HEK293 (cell line): ENCODE results near the gene BOC.

Source experiments
- CTCF ChIA-PET: fragments of 350-600 bp; formaldehyde crosslinking; extraction: SDS; loops from one replicate; lab custom pipeline; 2021; ENCODE audit warnings: antibody characterized with exemption; lab: Yijun Ruan, JAX
- POLR2A ChIA-PET: fragments of 300-600 bp; formaldehyde crosslinking; extraction: SDS; loops from one replicate; lab custom pipeline; 2020; ENCODE audit warnings: antibody characterized with exemption, inconsistent platforms; lab: Yijun Ruan, JAX
- H3K27ac ChIP-seq: fragments of 200-500 bp; sonication (Bioruptor generic); 2 replicates; pipeline ENCODE4 v1.5.1; 2014; ENCODE audit warnings: low read depth, low read length, control low read depth, inconsistent platforms; ENCODE audit errors: extremely low read depth
- H3K36me3 ChIP-seq, 2 experiments: fragments of 200-500 bp in 1 of 2; sonication (Bioruptor generic) in 1 of 2; 1 replicate in 1 of 2; 2 replicates in 1 of 2; pipeline ENCODE4 v1.5.1; 2014 to 2017; ENCODE audit warnings: inconsistent platforms in 2 of 2, low read length in 2 of 2; ENCODE audit not compliant: control insufficient read depth in 2 of 2, insufficient read depth in 1 of 2
- H3K4me1 ChIP-seq: fragments of 200-500 bp; sonication (Bioruptor generic); 2 replicates; pipeline ENCODE4 v1.5.1; 2014; ENCODE audit warnings: mild to moderate bottlenecking, low read length, inconsistent platforms; ENCODE audit not compliant: control insufficient read depth, insufficient read depth
- H3K4me3 ChIP-seq: 2 replicates; pipeline ENCODE4 v1.5.1; 2011; ENCODE audit warnings: low read depth, mild to moderate bottlenecking, control low read depth, low read length, moderate library complexity
- H3K9me3 ChIP-seq: fragments of 200-500 bp; sonication (Bioruptor generic); 2 replicates; pipeline ENCODE4 v1.5.1; 2014; ENCODE audit warnings: low read depth, low read length, inconsistent platforms; ENCODE audit not compliant: control insufficient read depth, insufficient read depth
- EGR2 ChIP-seq: fragments of 450-650 bp; formaldehyde crosslinking; IDR thresholded peaks from 2 replicates; pipeline ENCODE4 v1.5.1; 2016; ENCODE audit warnings: low read depth, missing biosample characterization, missing genetic modification characterization
- RBAK ChIP-seq: fragments of 450-650 bp; formaldehyde crosslinking; IDR thresholded peaks from 2 replicates; pipeline ENCODE4 v1.5.1; 2016; ENCODE audit warnings: missing biosample characterization, missing genetic modification characterization
- SETDB1 ChIP-seq: IDR thresholded peaks from one replicate; pipeline ENCODE4 v1.6.1; 2017; ENCODE audit warnings: mild to moderate bottlenecking, low read length, moderate library complexity, mixed read lengths; ENCODE audit not compliant: insufficient read length
- TRIM28 ChIP-seq: IDR thresholded peaks from 2 replicates; pipeline ENCODE4 v1.6.1; 2011; ENCODE audit warnings: low read length, control low read depth, borderline replicate concordance
- ZBTB1 ChIP-seq: fragments of 450-650 bp; formaldehyde crosslinking; IDR thresholded peaks from 2 replicates; pipeline ENCODE4 v1.5.1; 2016; ENCODE audit warnings: missing biosample characterization, missing genetic modification characterization
- ZBTB20 ChIP-seq: fragments of 450-650 bp; formaldehyde crosslinking; IDR thresholded peaks from 2 replicates; pipeline ENCODE4 v1.5.1; 2016; ENCODE audit warnings: missing biosample characterization, missing genetic modification characterization
- ZBTB21 ChIP-seq: fragments of 450-650 bp; formaldehyde crosslinking; IDR thresholded peaks from 2 replicates; pipeline ENCODE4 v1.5.1; 2017; ENCODE audit warnings: missing biosample characterization, missing genetic modification characterization
- ZFHX2 ChIP-seq: fragments of 450-650 bp; formaldehyde crosslinking; conservative IDR thresholded peaks from 2 replicates; pipeline ENCODE4 v1.5.1; 2016; ENCODE audit warnings: missing biosample characterization, missing genetic modification characterization
- ZFP41 ChIP-seq: fragments of 450-650 bp; formaldehyde crosslinking; IDR thresholded peaks from 2 replicates; pipeline ENCODE4 v1.5.1; 2016; ENCODE audit warnings: missing biosample characterization, missing genetic modification characterization, borderline replicate concordance
- ZNF155 ChIP-seq: fragments of 450-650 bp; formaldehyde crosslinking; IDR thresholded peaks from 2 replicates; pipeline ENCODE4 v1.5.1; 2016; ENCODE audit warnings: missing biosample characterization, missing genetic modification characterization
- ZNF16 ChIP-seq: fragments of 450-650 bp; formaldehyde crosslinking; IDR thresholded peaks from 2 replicates; pipeline ENCODE4 v1.5.1; 2016; ENCODE audit warnings: low read depth, missing biosample characterization, missing genetic modification characterization
- ZNF214 ChIP-seq: fragments of 450-650 bp; formaldehyde crosslinking; IDR thresholded peaks from 2 replicates; pipeline ENCODE4 v1.5.1; 2017; ENCODE audit warnings: missing biosample characterization, mild to moderate bottlenecking, missing genetic modification characterization, borderline replicate concordance
- ZNF223 ChIP-seq: fragments of 450-650 bp; formaldehyde crosslinking; IDR thresholded peaks from 2 replicates; pipeline ENCODE4 v1.5.1; 2016; ENCODE audit warnings: missing biosample characterization, missing genetic modification characterization
- ZNF24 ChIP-seq: fragments of 450-650 bp; formaldehyde crosslinking; IDR thresholded peaks from 2 replicates; pipeline ENCODE4 v1.5.1; 2016; ENCODE audit warnings: missing biosample characterization, missing genetic modification characterization
- ZNF302 ChIP-seq: fragments of 450-650 bp; formaldehyde crosslinking; IDR thresholded peaks from 2 replicates; pipeline ENCODE4 v1.5.1; 2016; ENCODE audit warnings: missing biosample characterization, missing genetic modification characterization, low read depth
- ZNF366 ChIP-seq: fragments of 450-650 bp; formaldehyde crosslinking; conservative IDR thresholded peaks from 2 replicates; pipeline ENCODE4 v1.5.1; 2016; ENCODE audit warnings: missing biosample characterization, missing genetic modification characterization
- ZNF404 ChIP-seq: fragments of 450-650 bp; formaldehyde crosslinking; IDR thresholded peaks from 2 replicates; pipeline ENCODE4 v1.5.1; 2017; ENCODE audit warnings: missing biosample characterization, missing genetic modification characterization
- ZNF571 ChIP-seq: fragments of 450-650 bp; formaldehyde crosslinking; IDR thresholded peaks from 2 replicates; pipeline ENCODE4 v1.5.0; 2017; ENCODE audit warnings: missing biosample characterization, missing genetic modification characterization
- ZNF585B ChIP-seq: fragments of 450-650 bp; formaldehyde crosslinking; IDR thresholded peaks from 2 replicates; pipeline ENCODE4 v1.5.1; 2016; ENCODE audit warnings: missing biosample characterization, missing genetic modification characterization
- ZNF596 ChIP-seq: fragments of 450-650 bp; IDR thresholded peaks from 2 replicates; pipeline ENCODE4 v1.5.0; 2018; ENCODE audit warnings: missing biosample characterization, mild to moderate bottlenecking, missing genetic modification characterization, moderate library complexity
- ZNF610 ChIP-seq: fragments of 450-650 bp; formaldehyde crosslinking; IDR thresholded peaks from 2 replicates; pipeline ENCODE4 v1.5.1; 2016; ENCODE audit warnings: missing biosample characterization, missing genetic modification characterization, borderline replicate concordance
- ZNF621 ChIP-seq: fragments of 450-650 bp; formaldehyde crosslinking; IDR thresholded peaks from 2 replicates; pipeline ENCODE4 v1.5.1; 2017; ENCODE audit warnings: missing biosample characterization, missing genetic modification characterization
- ZNF623 ChIP-seq: fragments of 450-650 bp; formaldehyde crosslinking; IDR thresholded peaks from 2 replicates; pipeline ENCODE4 v1.5.1; 2016; ENCODE audit warnings: missing biosample characterization, missing genetic modification characterization
- ZNF626 ChIP-seq: fragments of 450-650 bp; sonication (Bioruptor Pico); formaldehyde crosslinking; IDR thresholded peaks from 2 replicates; pipeline ENCODE4 v1.5.1; 2018; ENCODE audit warnings: missing biosample characterization, missing genetic modification characterization, inconsistent platforms
- ZNF677 ChIP-seq: fragments of 450-650 bp; IDR thresholded peaks from 2 replicates; pipeline ENCODE4 v1.5.0; 2018; ENCODE audit warnings: missing biosample characterization, mild to moderate bottlenecking, missing genetic modification characterization, moderate library complexity
- ZNF777 ChIP-seq: fragments of 450-650 bp; formaldehyde crosslinking; IDR thresholded peaks from 2 replicates; pipeline ENCODE4 v1.5.1; 2017; ENCODE audit warnings: missing biosample characterization, missing genetic modification characterization, borderline replicate concordance
- ZXDB ChIP-seq: fragments of 450-650 bp; formaldehyde crosslinking; IDR thresholded peaks from 2 replicates; pipeline ENCODE4 v1.5.1; 2016; ENCODE audit warnings: missing biosample characterization, missing genetic modification characterization
- TF ChIP-seq, protein P1 (sequence below): fragments of 450-650 bp; formaldehyde crosslinking; conservative IDR thresholded peaks from 2 replicates; pipeline ENCODE4 v1.5.1; 2016; ENCODE audit warnings: low read depth, missing biosample characterization, missing genetic modification characterization
- TF ChIP-seq, protein P2 (sequence below): fragments of 450-650 bp; formaldehyde crosslinking; IDR thresholded peaks from 2 replicates; pipeline ENCODE4 v1.5.1; 2016; ENCODE audit warnings: missing biosample characterization, missing genetic modification characterization

The BOC gene

DNA sequence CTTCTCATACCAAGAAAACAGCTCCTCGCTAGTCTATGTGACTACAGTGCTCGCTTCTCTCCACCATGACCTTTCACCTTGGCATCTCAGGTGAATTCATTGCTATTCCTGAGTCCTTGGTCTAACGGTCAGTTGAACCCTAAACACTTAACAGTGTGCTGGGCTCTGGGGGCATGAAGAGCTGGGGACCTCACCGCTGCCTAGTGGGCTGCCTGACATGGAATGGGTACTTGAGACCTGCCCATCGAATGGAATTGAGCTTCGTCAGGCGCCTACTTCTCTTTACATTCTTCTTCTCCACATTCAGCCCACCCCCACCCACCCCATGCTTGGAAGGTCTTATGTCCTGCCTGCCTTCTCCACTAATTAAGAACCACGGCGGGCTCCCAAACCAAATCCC lies 22.1 kb downstream of the BOC start:
- Histone ChIP-seq H3K4me1 (0 out of 2 replicates have a peak, but pooled peaks cover 3% of the 10 kb centered on the region), H3K27ac (no peak overlapping the region), H3K9me3 (no peaks in the 10 kb centered on the region), H3K36me3 (no peaks in the 10 kb centered on the region)
- CTCF ChIA-PET: no interaction called here
- TF ChIP-seq ZBTB20 (tag by site-specific recombination) (no peak), TRIM28 (no peak), RBAK (no peak), ZNF777 (tag by site-specific recombination) (no peak), ZNF155 (no peak), ZNF621 (tag by site-specific recombination) (no peak), ZNF677 (tag by site-specific recombination) (no peak), ZXDB (tag by site-specific recombination) (no peak), ZNF623 (tag by site-specific recombination) (no peak), ZNF302 (tag by site-specific recombination) (no peak), ZNF585B (tag by site-specific recombination) (no peak), ZBTB1 (no peak), ZNF404 (no peak), ZNF214 (tag by site-specific recombination) (no peak), EGR2 (tag by site-specific recombination) (no peak), ZNF596 (no peak), ZBTB21 (tag by site-specific recombination) (no peak)
- TF ChIP-seq, protein P1, sequence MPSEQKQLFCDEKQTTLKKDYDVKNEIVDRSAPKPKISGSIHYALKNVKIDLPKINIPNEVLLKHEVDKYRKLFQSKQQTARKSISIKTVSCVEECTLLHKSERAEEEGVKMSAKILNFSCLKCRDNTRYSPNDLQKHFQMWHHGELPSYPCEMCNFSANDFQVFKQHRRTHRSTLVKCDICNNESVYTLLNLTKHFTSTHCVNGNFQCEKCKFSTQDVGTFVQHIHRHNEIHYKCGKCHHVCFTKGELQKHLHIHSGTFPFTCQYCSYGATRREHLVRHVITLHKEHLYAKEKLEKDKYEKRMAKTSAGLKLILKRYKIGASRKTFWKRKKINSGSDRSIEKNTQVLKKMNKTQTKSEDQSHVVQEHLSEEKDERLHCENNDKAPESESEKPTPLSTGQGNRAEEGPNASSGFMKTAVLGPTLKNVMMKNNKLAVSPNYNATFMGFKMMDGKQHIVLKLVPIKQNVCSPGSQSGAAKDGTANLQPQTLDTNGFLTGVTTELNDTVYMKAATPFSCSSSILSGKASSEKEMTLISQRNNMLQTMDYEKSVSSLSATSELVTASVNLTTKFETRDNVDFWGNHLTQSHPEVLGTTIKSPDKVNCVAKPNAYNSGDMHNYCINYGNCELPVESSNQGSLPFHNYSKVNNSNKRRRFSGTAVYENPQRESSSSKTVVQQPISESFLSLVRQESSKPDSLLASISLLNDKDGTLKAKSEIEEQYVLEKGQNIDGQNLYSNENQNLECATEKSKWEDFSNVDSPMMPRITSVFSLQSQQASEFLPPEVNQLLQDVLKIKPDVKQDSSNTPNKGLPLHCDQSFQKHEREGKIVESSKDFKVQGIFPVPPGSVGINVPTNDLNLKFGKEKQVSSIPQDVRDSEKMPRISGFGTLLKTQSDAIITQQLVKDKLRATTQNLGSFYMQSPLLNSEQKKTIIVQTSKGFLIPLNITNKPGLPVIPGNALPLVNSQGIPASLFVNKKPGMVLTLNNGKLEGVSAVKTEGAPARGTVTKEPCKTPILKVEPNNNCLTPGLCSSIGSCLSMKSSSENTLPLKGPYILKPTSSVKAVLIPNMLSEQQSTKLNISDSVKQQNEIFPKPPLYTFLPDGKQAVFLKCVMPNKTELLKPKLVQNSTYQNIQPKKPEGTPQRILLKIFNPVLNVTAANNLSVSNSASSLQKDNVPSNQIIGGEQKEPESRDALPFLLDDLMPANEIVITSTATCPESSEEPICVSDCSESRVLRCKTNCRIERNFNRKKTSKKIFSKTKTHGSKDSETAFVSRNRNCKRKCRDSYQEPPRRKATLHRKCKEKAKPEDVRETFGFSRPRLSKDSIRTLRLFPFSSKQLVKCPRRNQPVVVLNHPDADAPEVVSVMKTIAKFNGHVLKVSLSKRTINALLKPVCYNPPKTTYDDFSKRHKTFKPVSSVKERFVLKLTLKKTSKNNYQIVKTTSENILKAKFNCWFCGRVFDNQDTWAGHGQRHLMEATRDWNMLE (tag by site-specific recombination): no peak
- TF ChIP-seq, all 188 proteins: peak for 0
- H3K4me3 ChIP-seq: no peak overlapping the region
- POLR2A ChIA-PET: no interaction called here

DNA sequence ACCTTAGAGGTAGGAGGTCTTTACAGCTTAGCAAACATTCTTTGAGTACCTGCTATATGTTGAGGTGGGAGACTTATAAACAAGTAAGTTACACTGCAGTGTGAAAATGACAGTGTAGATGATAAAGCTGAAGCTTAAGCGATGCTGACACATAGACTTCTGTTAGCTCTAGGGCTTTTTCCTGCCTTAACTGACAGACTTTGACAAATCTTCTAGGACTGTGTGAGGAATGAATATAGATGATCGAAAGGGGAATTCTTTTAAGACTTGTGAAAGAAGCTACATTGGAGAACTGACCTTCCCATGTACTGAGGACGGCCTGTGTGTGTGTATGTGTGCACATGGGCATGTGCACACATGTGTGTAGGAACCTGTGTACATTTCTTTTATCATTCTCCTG lies 22.7 kb downstream of the BOC start:
- ChIA-PET CTCF (interaction anchor here (0.6 to 0.7 kb wide), 2 partner anchors 54 to 222 kb away, joined by 4 read pairs; no protein-coding TSS in a partner anchor), POLR2A (no interaction called here)
- no peak overlapping the region for H3K27ac ChIP-seq
- H3K4me3 ChIP-seq: no peak overlapping the region
- no peaks in the 10 kb centered on the region for H3K36me3 ChIP-seq
- H3K4me1 ChIP-seq: 0 out of 2 replicates have a peak, but pooled peaks cover 3% of the 10 kb centered on the region
- H3K9me3 ChIP-seq: no peaks in the 10 kb centered on the region
- TF ChIP-seq ZFHX2 (no peak), ZNF24 (tag by site-specific recombination) (no peak), ZBTB20 (tag by site-specific recombination) (no peak), ZNF626 (tag by site-specific recombination) (no peak), RBAK (no peak), SETDB1 (no peak), ZNF366 (tag by site-specific recombination) (no peak), ZNF223 (tag by site-specific recombination) (no peak), ZNF16 (tag by site-specific recombination) (no peak), ZNF610 (tag by site-specific recombination) (no peak), ZNF571 (tag by site-specific recombination) (no peak), ZFP41 (tag by site-specific recombination) (no peak)
- TF ChIP-seq, protein P2, sequence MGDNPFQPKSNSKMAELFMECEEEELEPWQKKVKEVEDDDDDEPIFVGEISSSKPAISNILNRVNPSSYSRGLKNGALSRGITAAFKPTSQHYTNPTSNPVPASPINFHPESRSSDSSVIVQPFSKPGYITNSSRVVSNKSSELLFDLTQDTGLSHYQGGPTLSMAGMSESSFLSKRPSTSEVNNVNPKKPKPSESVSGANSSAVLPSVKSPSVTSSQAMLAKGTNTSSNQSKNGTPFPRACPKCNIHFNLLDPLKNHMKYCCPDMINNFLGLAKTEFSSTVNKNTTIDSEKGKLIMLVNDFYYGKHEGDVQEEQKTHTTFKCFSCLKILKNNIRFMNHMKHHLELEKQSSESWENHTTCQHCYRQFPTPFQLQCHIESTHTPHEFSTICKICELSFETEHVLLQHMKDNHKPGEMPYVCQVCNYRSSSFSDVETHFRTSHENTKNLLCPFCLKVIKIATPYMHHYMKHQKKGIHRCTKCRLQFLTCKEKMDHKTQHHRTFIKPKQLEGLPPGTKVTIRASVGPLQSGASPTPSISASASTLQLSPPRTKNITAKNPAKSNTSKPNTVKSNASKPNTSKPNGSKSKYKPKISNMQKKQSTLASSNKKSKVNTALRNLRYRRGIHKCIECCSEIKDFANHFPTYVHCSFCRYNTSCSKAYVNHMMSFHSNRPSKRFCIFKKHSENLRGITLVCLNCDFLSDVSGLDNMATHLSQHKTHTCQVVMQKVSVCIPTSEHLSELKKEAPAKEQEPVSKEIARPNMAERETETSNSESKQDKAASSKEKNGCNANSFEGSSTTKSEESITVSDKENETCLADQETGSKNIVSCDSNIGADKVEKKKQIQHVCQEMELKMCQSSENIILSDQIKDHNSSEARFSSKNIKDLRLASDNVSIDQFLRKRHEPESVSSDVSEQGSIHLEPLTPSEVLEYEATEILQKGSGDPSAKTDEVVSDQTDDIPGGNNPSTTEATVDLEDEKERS (tag by site-specific recombination): no peak
